ENCODE data around the gene PHYHD1.

GRCh38 chr9:128898382-128898781 is 22.4 kb upstream of the PHYHD1 start:
- TF ChIP-seq, protein P1, sequence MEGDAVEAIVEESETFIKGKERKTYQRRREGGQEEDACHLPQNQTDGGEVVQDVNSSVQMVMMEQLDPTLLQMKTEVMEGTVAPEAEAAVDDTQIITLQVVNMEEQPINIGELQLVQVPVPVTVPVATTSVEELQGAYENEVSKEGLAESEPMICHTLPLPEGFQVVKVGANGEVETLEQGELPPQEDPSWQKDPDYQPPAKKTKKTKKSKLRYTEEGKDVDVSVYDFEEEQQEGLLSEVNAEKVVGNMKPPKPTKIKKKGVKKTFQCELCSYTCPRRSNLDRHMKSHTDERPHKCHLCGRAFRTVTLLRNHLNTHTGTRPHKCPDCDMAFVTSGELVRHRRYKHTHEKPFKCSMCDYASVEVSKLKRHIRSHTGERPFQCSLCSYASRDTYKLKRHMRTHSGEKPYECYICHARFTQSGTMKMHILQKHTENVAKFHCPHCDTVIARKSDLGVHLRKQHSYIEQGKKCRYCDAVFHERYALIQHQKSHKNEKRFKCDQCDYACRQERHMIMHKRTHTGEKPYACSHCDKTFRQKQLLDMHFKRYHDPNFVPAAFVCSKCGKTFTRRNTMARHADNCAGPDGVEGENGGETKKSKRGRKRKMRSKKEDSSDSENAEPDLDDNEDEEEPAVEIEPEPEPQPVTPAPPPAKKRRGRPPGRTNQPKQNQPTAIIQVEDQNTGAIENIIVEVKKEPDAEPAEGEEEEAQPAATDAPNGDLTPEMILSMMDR (IDR thresholded peaks at IDR 0.05 in 8 of 11, conservative IDR thresholded peaks at IDR 0.05 in 3 of 11), result no peak
- peak in 2 of 3 donors; percentile 15 to 52 for TF ChIP-seq POLR2AphosphoS5 (IDR thresholded peaks at IDR 0.05)

Data from spleen (tissue), 7 donors.